Right cardiac atrium (tissue), 5 donors: ENCODE data around the gene HERC3. TPM values are rescaled to one million over a fixed set of nuclear protein-coding genes. Genes with fewer than 3 reads are reported as not detected.

ENCODE experiments used
- ATAC-seq, 2 donors: fragments of 200-7000 bp; cut with Tn5 transposase; one replicate each; pipeline versions ENCODE4 v1.8.0 to v1.9.1; 2020; ENCODE audit warnings: moderate library complexity in 2 of 2, mild to moderate bottlenecking in 1 of 2
- DNase-seq, 3 donors: peaks; one replicate each; pipeline ENCODE4 v3.0.0-alpha.2; 2020
- H3K27ac ChIP-seq: one replicate; pipeline ENCODE4 v1.5.1; 2013; ENCODE audit warnings: mild to moderate bottlenecking, low read length, control low read depth, moderate library complexity
- H3K27me3 ChIP-seq: one replicate; pipeline ENCODE4 v1.6.1; 2013; ENCODE audit not compliant: control insufficient read depth, insufficient read depth
- H3K4me1 ChIP-seq: one replicate; pipeline ENCODE4 v1.6.1; 2013; ENCODE audit warnings: low read length; ENCODE audit not compliant: control insufficient read depth, insufficient read depth
- H3K4me3 ChIP-seq: one replicate; pipeline ENCODE4 v1.5.1; 2013; ENCODE audit warnings: low read length, control low read depth
- H3K9me3 ChIP-seq: one replicate; pipeline ENCODE4 v1.6.1; 2013; ENCODE audit warnings: low read length; ENCODE audit not compliant: control insufficient read depth
- WGBS: extraction: QIAGEN DNeasy Blood & Tissue Kit; methylation state at CpG from one replicate; pipeline ENCODE4 v1.1.7; 2013; 5-methylcytosine and 5-hydroxymethylcytosine counted together
- intact Hi-C, 4 donors: fragments of 100-400 bp; cut with DNase I; formaldehyde crosslinking; loops; one replicate each; pipeline versions ENCODE4 v1.11.0 to v1.14.0; 2022 to 2023
- polyA plus RNA-seq: library from polyadenylated mRNA; stranded (reverse); fragments of 200-250 nt; gene quantifications from one replicate; pipeline ENCODE4 v1.2.3, GENCODE V29; 2013
- total RNA-seq, 4 donors: library from RNA; stranded (reverse); fragmentation: NEBNext Ultra II Directional; extraction: Animal tissue kit (Norgen Biotek cat#: 25700); gene quantifications; one replicate each; pipeline ENCODE4 v1.2.1, GENCODE V29; 2021
- donor health status: healthy with polysubstance abuse.
- donor health status: DM: no; HTN: yes; CAD: no.
- donor health status: DM: no; HTN: no; CAD: no.
- donor health status: DM: no; HTN: yes; CAD: no; lungs with severe emphysema.
- donor health status: DM: yes; HTN: yes; CAD: no.

The HERC3 gene
- total and polyA plus RNA-seq, 5 donors, result 18.0 to 60.6 (median 49.2) TPM

- DNase-seq (no peak), ATAC-seq (no peak)
- WGBS, result 96% methylated on average over 7 of the region's 7 CpGs
- Histone ChIP-seq H3K27ac (no peak overlapping the region), H3K4me3 (no peak overlapping the region), H3K4me1 (peaks cover 7% of the 10 kb centered on the region), H3K27me3 (no peaks in the 10 kb centered on the region), H3K9me3 (no peaks in the 10 kb centered on the region)
- intact Hi-C loops, result no loop called here
Measured at GRCh38 chr4:88747351-88747750, 155.1 kb downstream of the HERC3 start.

GRCh38 chr4:88750369-88750768 is 158.1 kb downstream of the HERC3 start:
- H3K9me3 ChIP-seq, result no peaks in the 10 kb centered on the region
- no peak overlapping the region for H3K4me3 ChIP-seq
- DNase-seq (no peak), ATAC-seq (no peak)
- no peaks in the 10 kb centered on the region for H3K27me3 ChIP-seq
- 93% methylated on average over 10 of the region's 10 CpGs for WGBS
- peaks cover 1% of the 10 kb centered on the region for H3K4me1 ChIP-seq
- intact Hi-C loops, result no loop called here
- no peak overlapping the region for H3K27ac ChIP-seq

DNA sequence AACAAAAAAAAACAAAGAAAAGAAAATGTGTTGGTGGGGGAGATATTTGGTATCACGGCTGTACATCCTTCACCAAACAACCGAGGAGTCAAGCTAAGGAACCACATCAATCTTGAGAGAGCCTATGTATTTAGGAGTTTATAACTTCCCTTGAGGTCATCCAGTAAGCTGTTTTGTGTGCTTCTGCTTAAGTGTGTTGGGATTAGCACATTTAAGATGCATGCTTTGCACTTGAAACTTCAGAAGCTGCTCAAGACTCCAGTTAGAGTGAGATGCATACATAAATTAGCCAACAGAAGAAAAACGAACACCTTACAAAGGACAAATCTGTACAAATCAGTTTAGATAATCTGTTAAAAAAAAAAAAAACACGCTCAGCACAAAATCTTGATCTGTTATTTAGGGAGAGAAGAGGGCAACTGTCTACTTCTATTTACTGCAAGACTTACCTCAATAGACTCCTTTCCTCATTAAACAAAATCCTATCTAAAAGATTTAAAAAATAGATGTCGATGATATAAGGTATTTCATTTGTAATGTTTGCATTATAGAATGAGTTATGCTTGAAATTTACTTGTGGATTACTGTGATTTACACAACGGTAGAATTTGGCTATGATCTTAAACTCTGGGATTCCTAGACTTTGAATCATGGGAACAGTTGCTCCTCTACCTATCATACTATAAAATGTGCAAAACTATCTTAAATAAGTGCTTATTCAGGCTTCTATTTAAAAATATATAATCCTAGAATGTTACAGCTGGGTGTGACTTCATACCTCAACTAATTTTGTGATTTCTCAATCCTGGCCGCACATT is 159.2 kb downstream of the HERC3 start:
- 93% methylated on average over 7 of the region's 7 CpGs for WGBS
- intact Hi-C loops, result no loop called here
- no peak overlapping the region for H3K27ac ChIP-seq

GRCh38 chr4:88752076-88752463 is 159.8 kb downstream of the HERC3 start:
- 93% methylated on average over 4 of the region's 4 CpGs for WGBS
- intact Hi-C loops, result no loop called here

More for the DNA sequence above, 159.2 kb downstream of the HERC3 start:
- H3K4me1 ChIP-seq, result no peaks in the 10 kb centered on the region
- ATAC-seq, result no peak
- no peaks in the 10 kb centered on the region for H3K27me3 ChIP-seq
- no peak overlapping the region for H3K4me3 ChIP-seq
- no peak for DNase-seq
- H3K9me3 ChIP-seq, result no peaks in the 10 kb centered on the region

DNA sequence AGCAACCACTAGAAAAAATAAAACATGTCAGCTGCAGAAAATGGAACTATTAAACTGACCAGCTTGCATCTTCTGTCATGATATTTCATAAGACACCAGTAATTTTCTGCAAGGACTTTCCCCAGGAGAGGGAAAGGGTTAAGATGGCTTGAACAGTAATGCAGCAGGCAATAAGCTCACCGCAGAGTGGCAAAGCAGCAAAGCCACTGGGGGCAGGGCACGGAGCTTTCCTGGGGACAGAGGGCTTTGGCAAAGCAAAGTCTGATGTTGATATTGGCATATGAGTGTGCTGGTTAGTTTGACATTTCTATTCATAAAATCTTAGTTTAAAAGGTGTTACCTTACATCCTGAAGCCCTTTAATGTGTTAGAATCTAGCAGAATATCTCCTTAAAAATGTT is 160.5 kb downstream of the HERC3 start:
- intact Hi-C loops, result no loop called here
- Histone ChIP-seq H3K9me3 (no peaks in the 10 kb centered on the region), H3K27me3 (no peaks in the 10 kb centered on the region), H3K4me3 (no peak overlapping the region), H3K27ac (no peak overlapping the region), H3K4me1 (peaks cover 1% of the 10 kb centered on the region)
- DNase-seq, result no peak
- 52% methylated on average over 2 of the region's 2 CpGs for WGBS
- no peak for ATAC-seq

More at GRCh38 chr4:88752076-88752463, 159.8 kb downstream of the HERC3 start:
- Histone ChIP-seq H3K27ac (no peak overlapping the region), H3K9me3 (no peaks in the 10 kb centered on the region), H3K4me3 (no peak overlapping the region), H3K27me3 (no peaks in the 10 kb centered on the region), H3K4me1 (no peaks in the 10 kb centered on the region)
- ATAC-seq (no peak), DNase-seq (no peak)

DNA sequence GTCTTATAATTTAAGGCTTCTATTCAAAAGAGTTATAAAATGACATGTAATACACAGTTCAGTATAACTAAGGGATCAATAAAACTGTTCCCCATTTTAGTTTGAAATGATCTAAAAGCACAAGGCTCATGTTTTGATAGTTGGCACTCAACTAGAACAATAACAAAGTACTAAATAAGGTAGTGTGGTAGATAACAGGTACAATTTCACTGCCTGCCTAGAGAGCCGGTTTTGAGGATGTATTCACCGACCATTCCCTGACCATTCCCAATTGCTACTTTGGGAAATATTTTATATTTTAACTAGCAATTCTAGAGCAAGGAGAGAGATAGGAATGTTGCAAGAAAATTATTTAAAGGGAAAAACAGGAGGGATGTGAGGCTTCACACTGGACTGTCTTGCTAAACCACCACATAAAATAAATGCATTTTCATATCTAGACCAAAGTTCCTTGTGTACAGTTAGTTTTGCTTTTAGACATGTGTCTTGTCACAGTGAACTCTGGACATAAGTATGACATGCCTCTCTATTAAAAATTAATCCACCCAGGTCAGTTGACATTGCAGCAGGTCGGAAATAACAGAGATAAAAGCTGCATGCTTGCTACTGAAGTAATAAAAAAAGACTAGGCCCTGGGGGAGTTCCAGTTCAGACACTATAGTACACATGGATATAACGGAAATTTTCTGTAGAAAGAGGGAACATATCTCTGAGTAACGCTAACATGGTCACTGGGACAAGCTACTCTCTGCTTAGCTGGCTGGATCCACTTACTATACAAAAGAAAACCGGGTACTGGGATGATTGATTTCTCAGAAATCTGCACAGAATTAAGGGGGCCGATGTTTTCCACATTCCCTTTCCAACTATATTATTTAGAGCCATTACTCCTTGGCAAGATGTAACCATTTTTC is 161.6 kb downstream of the HERC3 start:
- H3K27ac ChIP-seq, result no peak overlapping the region
- ATAC-seq, result no peak
- intact Hi-C loops, result no loop called here

GRCh38 chr4:88754796-88755195 is 162.5 kb downstream of the HERC3 start:
- DNase-seq (no peak), ATAC-seq (no peak)
- 98% methylated on average over 3 of the region's 3 CpGs for WGBS
- Histone ChIP-seq H3K4me3 (no peak overlapping the region), H3K27me3 (no peaks in the 10 kb centered on the region), H3K4me1 (peaks cover 8% of the 10 kb centered on the region), H3K9me3 (no peaks in the 10 kb centered on the region), H3K27ac (no peak overlapping the region)
- intact Hi-C loops, result no loop called here

More for the DNA sequence above, 161.6 kb downstream of the HERC3 start:
- H3K4me1 ChIP-seq, result peaks cover 5% of the 10 kb centered on the region
- H3K9me3 ChIP-seq, result no peaks in the 10 kb centered on the region
- H3K4me3 ChIP-seq, result no peak overlapping the region
- H3K27me3 ChIP-seq, result no peaks in the 10 kb centered on the region
- DNase-seq, result no peak
- WGBS, result 64% methylated on average over 7 of the region's 7 CpGs

GRCh38 chr4:88755454-88755853 is 163.2 kb downstream of the HERC3 start:
- ATAC-seq (no peak), DNase-seq (no peak)
- intact Hi-C loops, result no loop called here
- H3K9me3 ChIP-seq, result no peaks in the 10 kb centered on the region
- no peak overlapping the region for H3K4me3 ChIP-seq
- H3K27me3 ChIP-seq, result no peaks in the 10 kb centered on the region
- peaks cover 8% of the 10 kb centered on the region for H3K4me1 ChIP-seq
- 97% methylated on average over 1 of the region's 1 CpG for WGBS
- H3K27ac ChIP-seq, result no peak overlapping the region

GRCh38 chr4:88756149-88756548 is 163.9 kb downstream of the HERC3 start:
- no peak for ATAC-seq
- peaks cover 8% of the 10 kb centered on the region for H3K4me1 ChIP-seq

DNA sequence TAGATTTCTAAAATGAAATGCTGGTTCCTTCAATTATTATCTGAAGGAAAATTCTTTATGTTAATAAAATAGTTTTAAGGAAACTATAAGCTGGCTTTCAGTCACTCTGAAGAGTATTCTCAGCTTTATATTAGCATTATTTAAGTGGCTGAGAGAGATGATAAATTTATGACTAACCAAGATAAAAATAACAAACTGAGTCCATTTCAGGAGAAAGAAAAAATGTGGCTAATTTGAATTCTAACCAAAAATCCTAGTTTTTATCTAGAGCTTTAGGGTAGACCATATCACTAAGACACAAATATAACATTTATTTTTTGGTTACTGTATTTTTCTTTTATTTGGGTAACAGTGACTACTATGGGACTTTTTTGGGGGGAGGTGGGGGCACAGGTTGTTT is 164.8 kb downstream of the HERC3 start:
- ATAC-seq, result no peak
- peaks cover 8% of the 10 kb centered on the region for H3K4me1 ChIP-seq
- no peak overlapping the region for H3K27ac ChIP-seq

More at GRCh38 chr4:88756149-88756548, 163.9 kb downstream of the HERC3 start:
- intact Hi-C loops, result no loop called here
- Histone ChIP-seq H3K4me3 (no peak overlapping the region), H3K27ac (no peak overlapping the region), H3K27me3 (no peaks in the 10 kb centered on the region), H3K9me3 (no peaks in the 10 kb centered on the region)
- WGBS, result 89% methylated on average over 5 of the region's 5 CpGs
- DNase-seq, result no peak

DNA sequence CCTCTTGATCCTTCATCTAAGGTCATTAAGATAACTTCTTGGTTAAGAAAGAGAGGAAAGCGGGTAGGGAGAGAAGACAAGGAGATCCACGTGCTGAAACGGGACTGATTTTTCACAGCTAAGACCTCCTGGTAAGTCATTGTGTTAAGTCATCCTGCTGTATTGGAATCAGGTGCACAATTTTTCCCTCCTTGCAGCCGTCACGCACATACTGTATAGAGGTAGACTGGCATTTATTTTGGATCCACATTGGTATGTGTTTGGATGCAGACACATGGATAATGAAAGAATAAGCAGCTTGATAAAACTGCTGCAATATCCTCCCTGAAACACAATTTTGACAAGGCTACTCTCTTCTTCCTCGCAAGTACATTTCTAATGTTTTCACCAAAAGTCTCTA is 165.5 kb downstream of the HERC3 start:
- WGBS, result 77% methylated on average over 6 of the region's 6 CpGs
- Histone ChIP-seq H3K27ac (no peak overlapping the region), H3K4me1 (peaks cover 8% of the 10 kb centered on the region), H3K4me3 (no peak overlapping the region), H3K27me3 (no peaks in the 10 kb centered on the region), H3K9me3 (no peaks in the 10 kb centered on the region)
- intact Hi-C loops, result no loop called here
- DNase-seq (no peak), ATAC-seq (no peak)

More for the DNA sequence above, 164.8 kb downstream of the HERC3 start:
- no peak overlapping the region for H3K4me3 ChIP-seq
- no peaks in the 10 kb centered on the region for H3K9me3 ChIP-seq
- intact Hi-C loops, result no loop called here
- DNase-seq, result no peak
- no peaks in the 10 kb centered on the region for H3K27me3 ChIP-seq
